Measurements from ENCODE around the gene HTATIP2. TPM values are rescaled to one million over a fixed set of nuclear protein-coding genes. Genes with fewer than 3 reads are reported as not detected.

HTATIP2 gene
- total and polyA plus RNA-seq, 9 of the 15 experiments (the other 6 are each of a cell fraction or from before 2014, with no cell fraction given): 48.3 to 90.9 (median 64.4) TPM

GRCh38 chr11:20367313-20367948 is 3.9 kb downstream of the HTATIP2 start (continued):
- TF ChIP-seq CBX2 (IDR thresholded peaks at IDR 0.05; ENCODE audit: insufficient read depth, low read length, poor library complexity, severe bottlenecking) (no peak), CREB3 (tag; conservative IDR thresholded peaks at IDR 0.05; ENCODE audit: low read depth) (no peak), U2AF1 (optimal IDR thresholded peaks at IDR 0.05; ENCODE audit: low read depth, low read length) (no peak), ARNT (IDR thresholded peaks at IDR 0.05) (peak in 1 of 2 experiments; percentile 76; a peak in 1 of 4 replicates), NONO (IDR thresholded peaks at IDR 0.05; ENCODE audit: low read depth in 2 of 2, low read length in 1 of 2) (no peak), ZNF280B (CRISPR knock-in tag; IDR thresholded peaks at IDR 0.05) (no peak), RBBP5 (IDR thresholded peaks at IDR 0.05; ENCODE audit: borderline replicate concordance, insufficient read depth, low read length, poor library complexity, severe bottlenecking) (no peak), TSHZ1 (CRISPR knock-in tag; IDR thresholded peaks at IDR 0.05) (no peak), PRMT5 (CRISPR knock-in tag; IDR thresholded peaks at IDR 0.05) (no peak), MAX (CRISPR knock-in tag; IDR thresholded peaks at IDR 0.05) (no peak), ZNF449 (CRISPR knock-in tag; IDR thresholded peaks at IDR 0.05) (no peak), ZNF644 (tag; IDR thresholded peaks at IDR 0.05; ENCODE audit: low read depth) (no peak), ZBTB26 (CRISPR knock-in tag; IDR thresholded peaks at IDR 0.05) (no peak), TEAD2 (tag; IDR thresholded peaks at IDR 0.05) (no peak), CEBPB (tag; IDR thresholded peaks at IDR 0.05) (no peak), RBM25 (IDR thresholded peaks at IDR 0.05; ENCODE audit: low read depth, low read length, severe bottlenecking) (no peak), GATA2 (CRISPR knock-in tag; IDR thresholded peaks at IDR 0.05) (no peak), FIP1L1 (IDR thresholded peaks at IDR 0.05; ENCODE audit: low read depth, low read length, poor library complexity, severe bottlenecking) (no peak)

Data from K562 (cell line).